NCI-H524 (cell line): ENCODE data around the gene MEG3.

Experiments used
- DNase-seq, 2 experiments: peaks; one replicate each; lab custom pipeline; 2025; lab: John Stamatoyannopoulos, UW

Gene MEG3

DNA sequence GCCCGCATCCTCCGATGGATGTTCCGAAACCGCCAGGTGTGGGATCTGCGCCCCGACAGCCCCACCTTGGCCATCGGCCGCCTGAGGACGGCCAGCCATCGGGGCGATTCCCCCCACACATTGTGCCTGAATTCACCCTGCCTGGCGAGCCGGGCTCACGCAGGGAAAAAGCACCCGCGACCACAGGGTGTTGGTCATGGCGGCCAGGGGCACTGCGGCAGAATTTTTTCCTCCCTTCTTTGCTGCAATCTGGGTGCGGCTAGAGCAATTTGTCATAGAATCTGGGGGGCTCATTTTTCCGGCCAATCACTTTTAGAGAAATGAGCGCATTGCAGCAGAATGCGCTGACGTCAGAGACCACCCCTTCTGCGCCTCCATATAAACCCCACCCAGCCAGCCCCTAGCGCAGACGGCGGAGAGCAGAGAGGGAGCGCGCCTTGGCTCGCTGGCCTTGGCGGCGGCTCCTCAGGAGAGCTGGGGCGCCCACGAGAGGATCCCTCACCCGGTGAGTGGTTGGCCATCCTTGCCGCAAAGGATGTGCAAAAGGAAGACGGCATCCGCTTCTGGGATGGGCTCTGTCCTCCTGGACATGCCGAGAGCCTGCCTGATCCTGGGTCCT lies at the start of gene MEG3:
MEG3 (plus strand) TSS at position 406 of the 619 bp plus-strand sequence.
- no peak for DNase-seq

DNA sequence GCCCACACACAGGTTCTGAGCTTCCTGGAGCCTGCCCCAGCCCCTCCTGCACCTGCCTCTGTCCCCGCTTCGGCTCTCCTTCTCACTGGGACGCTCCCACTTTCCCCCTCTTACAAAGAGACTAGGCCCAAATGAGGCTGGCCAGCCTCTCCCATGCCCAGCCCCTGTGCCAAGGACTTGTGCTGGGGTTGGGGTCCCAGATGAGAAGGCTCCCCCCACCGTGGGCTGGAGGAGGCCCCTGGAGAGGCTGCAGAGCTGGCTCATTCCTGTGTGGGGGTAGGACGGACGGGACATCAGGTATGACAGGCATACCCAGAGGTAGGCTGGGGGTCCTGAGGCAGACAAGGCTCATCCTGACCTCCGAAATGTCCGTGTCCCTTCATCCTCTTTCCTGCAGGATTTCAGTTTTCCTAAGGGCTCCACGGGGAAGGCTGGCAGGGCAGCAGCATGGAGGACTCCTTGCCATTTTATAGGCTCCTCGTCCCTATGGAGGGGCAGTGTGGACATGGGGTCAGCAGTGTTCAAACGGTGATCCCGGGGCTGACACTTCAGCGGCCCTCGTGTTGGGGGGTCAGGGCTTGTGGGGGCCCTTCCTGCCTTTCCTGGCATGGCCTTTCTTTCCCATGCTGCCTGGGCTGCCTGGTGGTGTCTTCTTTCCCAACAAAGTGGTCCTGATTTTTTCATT lies 49.1 kb upstream of the MEG3 start:
- DNase-seq: no peak

DNA sequence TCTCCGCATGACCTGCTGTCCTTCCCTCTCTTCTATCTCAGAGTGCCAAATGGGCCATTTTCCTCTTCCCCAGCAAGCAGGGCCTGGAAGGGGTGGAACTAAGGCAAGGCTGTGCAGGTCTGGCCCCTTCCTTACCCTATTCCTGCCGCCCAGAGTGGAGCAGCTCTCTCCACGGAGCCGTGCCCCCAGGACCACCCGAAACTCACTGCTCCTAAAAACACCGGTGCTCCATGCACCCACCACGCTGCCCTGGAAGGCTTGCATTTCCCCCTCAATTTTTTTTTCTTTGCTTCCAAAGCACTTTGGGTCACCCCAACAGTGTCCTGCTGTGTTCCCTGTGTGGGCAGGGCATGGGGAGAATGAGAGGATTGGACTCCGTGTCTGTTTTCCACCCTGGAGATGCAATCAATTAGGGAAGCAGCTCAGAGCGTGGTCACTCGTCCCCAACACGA lies 48.5 kb upstream of the MEG3 start:
- DNase-seq: no peak

DNA sequence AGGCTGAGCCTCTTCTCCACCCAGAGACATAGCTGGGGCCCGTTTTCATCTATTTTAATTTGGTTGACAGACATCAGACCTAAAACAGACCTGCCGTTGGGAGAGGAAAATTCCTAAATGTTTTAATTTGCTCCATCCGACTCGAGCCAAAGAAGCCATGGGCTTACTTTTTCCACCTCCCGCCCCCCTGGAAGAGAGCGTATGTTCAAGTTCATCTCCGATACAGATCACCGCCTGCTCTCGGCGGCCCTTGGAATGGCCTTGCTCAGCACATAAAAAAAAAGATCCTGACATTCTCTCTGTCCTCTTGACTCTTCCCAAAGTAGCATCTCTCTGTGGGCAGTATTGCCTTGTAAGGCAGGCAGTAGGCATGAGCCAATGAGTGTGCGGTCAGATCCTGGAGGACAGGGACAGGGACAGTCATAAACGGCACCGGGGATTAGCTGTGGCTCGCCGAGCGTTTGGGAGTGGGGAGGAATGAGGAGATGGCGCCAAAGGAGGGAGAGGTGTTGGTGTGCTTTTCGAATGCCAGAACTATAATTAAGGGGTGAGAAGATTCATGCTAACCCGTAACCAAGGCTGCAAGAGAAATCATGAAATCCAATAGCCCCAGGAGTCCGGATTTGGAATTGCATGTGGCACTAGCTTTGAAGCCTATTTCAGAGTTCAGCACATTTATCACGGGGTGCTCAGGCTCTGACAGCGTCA lies 47.9 kb upstream of the MEG3 start:
- DNase-seq: peak; percentile 78 to 94

DNA sequence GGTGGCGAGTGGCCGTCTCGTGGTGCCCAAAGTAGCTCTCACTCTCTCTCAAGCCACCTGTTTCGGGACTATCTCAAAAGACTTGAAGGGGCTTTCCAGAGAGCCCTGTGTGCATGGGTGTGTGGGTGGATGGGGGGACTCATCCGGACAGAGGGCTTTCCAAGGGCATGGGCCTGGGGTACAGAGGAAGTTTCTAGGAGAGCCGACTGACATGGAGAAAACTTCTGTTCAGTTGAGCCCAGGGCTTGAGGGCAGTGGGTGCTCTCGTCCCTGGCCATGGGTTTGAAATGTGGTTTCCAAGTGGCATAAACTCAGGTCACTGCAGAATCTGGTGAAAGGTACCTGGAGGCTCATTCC lies 47.4 kb upstream of the MEG3 start:
- DNase-seq: no peak

DNA sequence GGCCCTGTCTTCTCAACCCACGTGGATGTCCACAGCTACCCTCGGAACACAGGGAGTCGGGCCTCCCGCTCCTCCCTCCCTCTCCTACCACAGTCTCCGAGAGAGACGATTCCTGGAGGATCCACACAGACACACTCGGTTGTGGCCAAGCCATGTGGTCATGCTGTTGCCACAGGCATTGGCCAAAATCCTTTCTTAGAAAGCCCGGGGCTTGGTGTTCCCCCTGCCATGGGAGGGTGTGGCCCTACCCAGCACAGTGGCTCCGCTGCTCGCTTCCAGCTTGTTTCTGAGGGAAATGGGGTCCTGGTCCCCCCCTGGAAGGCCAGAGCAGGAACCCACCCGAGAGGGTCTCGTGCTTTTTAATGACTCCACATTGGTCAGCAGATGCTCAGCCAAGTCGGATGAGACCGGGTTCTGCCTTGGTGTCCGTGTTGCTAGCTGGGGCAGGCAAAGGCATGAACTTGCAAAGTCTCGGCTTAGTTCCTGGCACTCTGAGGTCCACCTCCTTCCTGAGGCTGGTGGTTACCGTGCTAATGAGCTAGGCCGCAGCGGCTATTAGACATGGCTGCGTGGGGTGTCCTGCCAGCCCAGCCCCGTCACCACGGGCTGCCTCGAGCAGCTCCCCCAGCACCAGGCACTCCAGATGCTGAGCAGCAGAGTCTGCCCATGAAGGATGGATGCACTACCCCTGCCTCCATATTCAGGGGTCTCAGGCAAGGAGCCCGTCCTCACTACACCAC lies 46.8 kb upstream of the MEG3 start:
- DNase-seq: no peak

- no peak for DNase-seq
Observed at GRCh38 chr14:100779691-100780080, 46.2 kb upstream of the MEG3 start.

GRCh38 chr14:100780246-100780645 lies 45.7 kb upstream of the MEG3 start:
- no peak for DNase-seq

- no peak for DNase-seq
Observed at GRCh38 chr14:100780646-100781355, 45.1 kb upstream of the MEG3 start.

- no peak for DNase-seq
Observed at GRCh38 chr14:100781952-100782351, 44.0 kb upstream of the MEG3 start.

GRCh38 chr14:100782516-100783320 lies 43.2 kb upstream of the MEG3 start:
- DNase-seq: peak in 1 of 2 experiments; percentile 32

- peak; percentile 97 to 98 for DNase-seq
Observed at GRCh38 chr14:100783630-100784370, 42.1 kb upstream of the MEG3 start.

DNA sequence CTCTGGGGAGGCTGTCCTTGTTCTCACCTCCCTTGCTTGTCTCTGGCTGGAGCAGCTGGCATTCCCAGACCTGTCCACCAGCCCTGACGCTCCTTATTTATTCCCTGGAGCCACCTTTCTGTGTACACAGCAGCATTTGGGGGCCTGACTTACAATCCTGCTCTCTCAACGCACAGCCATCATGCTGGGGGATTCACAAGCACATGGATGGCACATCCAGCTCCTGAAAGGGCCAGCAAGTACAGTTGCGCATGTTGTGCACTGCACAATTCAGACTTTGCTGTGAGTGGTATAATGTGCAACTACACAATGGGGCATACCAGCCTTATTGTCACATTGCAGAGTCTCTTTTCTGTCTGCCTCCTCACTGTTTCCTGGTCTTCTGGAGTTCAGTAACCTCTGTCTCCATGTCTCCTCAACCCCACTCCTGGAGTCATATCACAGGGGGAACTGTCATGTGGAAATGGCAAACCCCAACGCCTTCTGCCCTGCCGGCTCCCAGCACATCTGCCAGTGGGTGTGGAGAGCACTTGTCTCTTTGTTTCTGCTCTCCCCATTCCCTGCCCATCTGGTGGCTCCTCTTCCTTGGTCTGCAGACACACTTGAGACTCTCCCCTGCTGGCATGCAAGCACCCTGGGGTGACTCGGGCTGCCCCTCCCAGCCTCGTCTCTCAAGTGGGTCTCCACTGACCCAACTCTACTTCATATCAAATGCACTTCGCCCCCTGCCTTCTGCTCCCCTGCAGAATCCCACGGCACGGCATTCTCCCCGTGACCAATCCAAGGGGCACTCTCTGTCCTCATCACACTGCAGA lies 41.2 kb upstream of the MEG3 start:
- peak; percentile 100 for DNase-seq

- DNase-seq: no peak
Observed at GRCh38 chr14:100785338-100785615, 40.6 kb upstream of the MEG3 start.

- DNase-seq: peak in 1 of 2 experiments; percentile 52
Observed at GRCh38 chr14:100785626-100786025, 40.3 kb upstream of the MEG3 start.

DNA sequence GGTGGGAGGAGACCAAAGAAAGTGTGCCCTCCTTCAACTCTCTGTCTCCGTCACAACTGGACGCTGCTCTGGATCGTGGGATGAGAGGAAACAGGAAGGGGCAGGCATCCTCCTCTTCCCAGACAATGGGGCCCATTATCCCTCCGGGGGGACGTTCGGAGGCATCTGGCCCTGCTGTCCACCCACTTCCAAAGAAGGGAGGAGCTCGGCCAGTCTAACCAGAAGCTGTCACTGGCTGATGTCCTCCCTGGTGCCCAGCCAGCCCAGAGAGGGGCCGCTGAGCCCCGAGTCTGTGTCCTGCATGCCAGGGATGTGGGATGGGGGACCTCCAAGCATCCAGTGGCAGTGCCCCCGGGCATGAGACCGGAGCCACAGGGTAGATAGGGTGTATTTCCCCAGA lies 39.8 kb upstream of the MEG3 start:
- DNase-seq: peak; percentile 21 to 67

DNA sequence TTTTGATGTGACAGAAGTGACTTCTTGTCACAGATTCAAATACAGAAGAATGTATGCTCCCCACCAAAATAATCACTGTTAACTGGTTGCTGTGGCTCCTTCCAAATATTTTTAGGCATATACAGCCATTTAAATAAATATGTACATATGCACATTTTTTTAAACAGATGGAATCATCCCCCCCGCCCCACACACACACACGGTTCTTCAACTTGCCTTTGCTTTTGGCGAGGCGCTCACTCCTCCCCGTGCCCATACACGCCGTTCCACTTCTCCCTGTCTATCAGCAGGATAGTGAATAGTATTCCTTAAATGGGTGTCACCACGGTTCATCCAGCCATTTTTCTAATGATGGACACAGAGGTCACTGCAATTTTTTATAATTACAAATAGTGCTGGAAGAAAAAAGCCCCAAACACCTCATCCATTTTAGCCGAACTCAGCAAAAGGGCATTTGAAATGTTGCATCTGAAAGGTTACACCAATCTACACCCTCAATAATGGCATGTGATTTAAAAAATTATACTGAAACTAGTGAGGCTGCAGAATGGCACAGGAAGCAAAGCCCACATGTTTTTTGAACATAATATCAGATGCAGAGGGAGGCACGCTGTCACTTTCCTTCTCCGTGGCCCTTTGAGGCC lies 39.2 kb upstream of the MEG3 start:
- peak in 1 of 2 experiments; percentile 71 for DNase-seq

DNA sequence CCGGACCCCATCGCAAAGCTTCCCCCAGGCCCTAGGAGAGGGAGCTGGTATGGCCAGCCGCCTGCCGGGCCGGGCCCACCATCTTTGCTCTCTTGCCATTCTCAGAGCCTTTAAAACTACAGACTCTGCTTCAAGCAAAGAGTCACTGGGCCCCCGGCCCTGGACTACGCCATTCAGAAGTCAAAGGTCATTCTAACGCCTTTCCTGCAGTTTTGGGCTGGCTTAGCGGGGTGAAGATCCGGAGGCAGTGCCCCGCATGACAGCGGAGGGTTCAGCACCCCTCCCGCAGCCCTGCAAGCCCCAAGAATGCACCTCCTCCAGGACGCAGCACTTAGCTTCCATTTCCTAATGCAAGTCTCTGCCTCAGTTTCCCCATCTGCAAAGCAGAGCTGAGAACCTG lies 38.3 kb upstream of the MEG3 start:
- DNase-seq: no peak

- no peak for DNase-seq
Observed at GRCh38 chr14:100788517-100788916, 37.4 kb upstream of the MEG3 start.
